Endothelial cell of umbilical vein (primary cell): ENCODE data around the gene ADAMTS14. TPM values are rescaled to one million over a fixed set of nuclear protein-coding genes. Genes with fewer than 3 reads are reported as not detected.

ENCODE experiments used
- BruUV-seq: library from RNA; stranded (reverse); fragments of 400-500 nt; replicated peaks from 2 replicates; lab custom pipeline; 2021; lab: Mats Ljungman, UMichigan
- CTCF ChIA-PET: fragments of 300-600, 350-600 bp; sonication (Branson Sonifier 250); formaldehyde crosslinking; loops from one replicate; lab custom pipeline; 2021; ENCODE audit warnings: antibody characterized with exemption, inconsistent platforms; lab: Charles Lee
- POLR2A ChIA-PET: fragments of 300-600, 350-600 bp; sonication (Branson Sonifier 250); formaldehyde crosslinking; loops from one replicate; lab custom pipeline; 2021; ENCODE audit warnings: antibody characterized with exemption, inconsistent platforms; lab: Charles Lee
- DNase-seq: peaks from one replicate; pipeline ENCODE4 v3.0.0-alpha.2; 2011; ENCODE audit warnings: low read depth, low spot score
- FAIRE-seq: peaks from 2 replicates; lab custom pipeline; 2011; peaks lifted over from hg19 to GRCh38; lab: Jason Lieb, UNC
- H2AFZ ChIP-seq: 2 replicates; pipeline ENCODE4 v1.6.0; 2012; ENCODE audit warnings: low read depth, low read length, control low read depth, inconsistent platforms
- H3K27ac ChIP-seq: 2 replicates; pipeline ENCODE4 v1.5.1; 2011; ENCODE audit warnings: low read depth, mild to moderate bottlenecking, control low read depth, low read length, moderate library complexity; ENCODE audit not compliant: insufficient read depth
- H3K27me3 ChIP-seq, 2 experiments: 2 replicates each; pipeline versions ENCODE4 v1.6.0 to v1.6.1; 2011; ENCODE audit warnings: low read length in 2 of 2, mixed read lengths in 1 of 2; ENCODE audit not compliant: control insufficient read depth in 2 of 2, insufficient read depth in 2 of 2
- H3K36me3 ChIP-seq, 2 experiments: 2 replicates in 1 of 2; 3 replicates in 1 of 2; pipeline ENCODE4 v1.5.1; 2011; ENCODE audit warnings: low read length in 2 of 2, mild to moderate bottlenecking in 1 of 2, moderate library complexity in 1 of 2; ENCODE audit not compliant: control insufficient read depth in 2 of 2, insufficient read depth in 2 of 2; ENCODE audit errors: extremely low read depth in 1 of 2
- H3K4me1 ChIP-seq: 3 replicates; pipeline ENCODE4 v1.5.1; 2011; ENCODE audit warnings: mild to moderate bottlenecking, low read length; ENCODE audit not compliant: control insufficient read depth, insufficient read depth; ENCODE audit errors: extremely low read depth
- H3K4me2 ChIP-seq: 2 replicates; pipeline ENCODE4 v1.6.1; 2011; ENCODE audit warnings: low read length, control low read depth, mixed read lengths; ENCODE audit not compliant: insufficient read depth
- H3K4me3 ChIP-seq, 3 experiments: fragments of 200-600 bp in 1 of 3; sonication (generic), shearing (Covaris generic) in 1 of 3; replicated peaks in 1 of 3; 2 replicates each; pipeline ENCODE4 v1.5.1; 2011 to 2016; ENCODE audit warnings: control low read depth in 3 of 3, low read length in 3 of 3, mild to moderate bottlenecking in 2 of 3, inconsistent platforms in 1 of 3, low read depth in 1 of 3, moderate library complexity in 1 of 3; ENCODE audit not compliant: insufficient read depth in 1 of 3
- H3K79me2 ChIP-seq: 2 replicates; pipeline ENCODE4 v1.6.0; 2012; ENCODE audit warnings: low read length, inconsistent platforms; ENCODE audit not compliant: control insufficient read depth, insufficient read depth
- H3K9ac ChIP-seq: replicated peaks from 2 replicates; pipeline ENCODE3; 2011; ENCODE audit warnings: low read length, control low read depth; ENCODE audit not compliant: insufficient read depth; ENCODE audit errors: extremely low read depth
- H3K9me1 ChIP-seq: replicated peaks from 3 replicates; pipeline ENCODE4 v1.6.0; 2011; ENCODE audit warnings: mild to moderate bottlenecking, low read length; ENCODE audit not compliant: control insufficient read depth, insufficient read depth; ENCODE audit errors: extremely low read depth
- H3K9me3 ChIP-seq: replicated peaks from 2 replicates; pipeline ENCODE4 v1.5.1; 2012; ENCODE audit warnings: low read length, inconsistent platforms; ENCODE audit not compliant: control insufficient read depth, insufficient read depth
- H4K20me1 ChIP-seq: replicated peaks from 2 replicates; pipeline ENCODE3; 2011; ENCODE audit warnings: mild to moderate bottlenecking, low read length; ENCODE audit not compliant: control insufficient read depth, insufficient read depth; ENCODE audit errors: extremely low read depth
- CTCF ChIP-seq, 2 donors: IDR thresholded peaks; 1 replicate in 1 of 2; 2 replicates in 1 of 2; pipeline ENCODE4 v1.5.1; 2011; ENCODE audit warnings: low read length in 2 of 2, mild to moderate bottlenecking in 2 of 2, moderate library complexity in 2 of 2, control low read depth in 1 of 2, inconsistent platforms in 1 of 2, low read depth in 1 of 2; ENCODE audit not compliant: insufficient read depth in 1 of 2; ENCODE audit errors: extremely low read depth in 1 of 2
- EZH2 ChIP-seq: IDR thresholded peaks from 2 replicates; pipeline ENCODE4 v1.6.1; 2012; ENCODE audit warnings: borderline replicate concordance, low read depth, mild to moderate bottlenecking, moderate library complexity, low read length, inconsistent platforms; ENCODE audit not compliant: severe bottlenecking
- FOS ChIP-seq: IDR thresholded peaks from 2 replicates; pipeline ENCODE4 v1.6.1; 2011; ENCODE audit warnings: mild to moderate bottlenecking, low read length, moderate library complexity, borderline replicate concordance; ENCODE audit not compliant: insufficient read depth
- GATA2 ChIP-seq: IDR thresholded peaks from 2 replicates; pipeline ENCODE4 v1.7.0; 2011; ENCODE audit warnings: low read depth, mild to moderate bottlenecking, moderate library complexity, mixed read lengths, low read length; ENCODE audit not compliant: insufficient read length, insufficient read depth
- JUN ChIP-seq: IDR thresholded peaks from 2 replicates; pipeline ENCODE4 v1.6.1; 2011; ENCODE audit warnings: borderline replicate concordance, low read depth; ENCODE audit not compliant: insufficient read length, insufficient read depth
- MAX ChIP-seq: IDR thresholded peaks from 2 replicates; pipeline ENCODE4 v1.6.1; 2011; ENCODE audit not compliant: insufficient read depth, insufficient read length
- MYC ChIP-seq: IDR thresholded peaks from one replicate; pipeline ENCODE4 v1.6.1; 2011; ENCODE audit warnings: mild to moderate bottlenecking, low read depth, low read length
- POLR2A ChIP-seq: IDR thresholded peaks from 2 replicates; pipeline ENCODE4 v1.6.1; 2012; ENCODE audit warnings: low read depth, mild to moderate bottlenecking, control low read depth, low read length
- POLR2AphosphoS5 ChIP-seq: IDR thresholded peaks from 2 replicates; pipeline ENCODE4 v1.6.1; 2012; ENCODE audit warnings: low read depth, mild to moderate bottlenecking, control low read depth, low read length, moderate library complexity; ENCODE audit not compliant: insufficient read depth
- dilution Hi-C: fragments of 300-500 bp; cut with MboI; formaldehyde crosslinking; loops from one replicate; pipeline ENCODE4 v1.15.0; 2019; ENCODE audit warnings: low sequenced_read_pairs; ENCODE audit not compliant: extremely low pct_ligation_motif_present
- intact Hi-C: fragments of 100-400 bp; cut with micrococcal nuclease; formaldehyde crosslinking; loops from one replicate; pipeline ENCODE4 v1.10.0; 2022
- polyA plus RNA-seq, 4 experiments: library from polyadenylated mRNA; depleted of rRNA in 3 of 4; stranded (reverse) in 3 of 4; unstranded in 1 of 4; fragments of >200 nt; gene quantifications; 2 replicates each; pipeline versions ENCODE4 v1.2.1 to v1.2.3, GENCODE V29; 2011 to 2012; ENCODE audit warnings: missing spikeins in 1 of 4
- total RNA-seq: library from RNA; stranded (reverse); gene quantifications from 2 replicates; pipeline ENCODE4 v1.2.3, GENCODE V29; 2021

The ADAMTS14 gene
- total and polyA plus RNA-seq, 2 donors (not counting 3 experiments of a cell fraction or from before 2014, with no cell fraction given) = not detected

- no peak overlapping the region for H3K9ac ChIP-seq
- no peak overlapping the region for H3K4me2 ChIP-seq
- no peak overlapping the region for H3K4me3 ChIP-seq
- intact Hi-C loops = no loop called here
- no peaks in the 10 kb centered on the region for H4K20me1 ChIP-seq
- dilution Hi-C loops = no loop called here
- TF ChIP-seq MAX (no peak), EZH2 (no peak), FOS (no peak), JUN (no peak), POLR2AphosphoS5 (no peak), CTCF (IDR thresholded peaks at IDR 0.05; ENCODE audit: extremely low read depth in 1 of 2, insufficient read depth in 1 of 2, low read depth in 1 of 2, low read length in 2 of 2) (no peak), MYC (no peak), GATA2 (no peak), POLR2A (no peak)
- no peaks in the 10 kb centered on the region for H3K9me3 ChIP-seq
- no peak overlapping the region for H2AFZ ChIP-seq
- H3K9me1 ChIP-seq = no peaks in the 10 kb centered on the region
- POLR2A ChIA-PET = no interaction called here
- H3K79me2 ChIP-seq = no peaks in the 10 kb centered on the region
- FAIRE-seq (no peak), DNase-seq (no peak)
- H3K27me3 ChIP-seq = peaks cover 0 to 6% of the 10 kb centered on the region in 2 experiments
- no peaks in the 10 kb centered on the region for H3K36me3 ChIP-seq
- no TSS peak for BruUV-seq
- H3K4me1 ChIP-seq = no peaks in the 10 kb centered on the region
- H3K27ac ChIP-seq = no peak overlapping the region
- CTCF ChIA-PET = interaction anchor here (1.1 kb wide), 1 partner anchor 12 kb away, joined by 3 read pairs; no protein-coding TSS in a partner anchor
Observed at GRCh38 chr10:70693619-70694335, 21.5 kb downstream of the ADAMTS14 start.
